SKM-1 (cell line): ENCODE measurements around the gene ZNF350.
"Not testable (repeated sequence)": the region's sequence is repeated elsewhere in the genome, so short reads cannot be mapped to it uniquely, and the experiment has no call there.

ENCODE experiments used
- DNase-seq: peaks from one replicate; lab custom pipeline; 2025; ENCODE audit not compliant: unreplicated experiment; lab: John Stamatoyannopoulos, UW

ZNF350 gene

DNA sequence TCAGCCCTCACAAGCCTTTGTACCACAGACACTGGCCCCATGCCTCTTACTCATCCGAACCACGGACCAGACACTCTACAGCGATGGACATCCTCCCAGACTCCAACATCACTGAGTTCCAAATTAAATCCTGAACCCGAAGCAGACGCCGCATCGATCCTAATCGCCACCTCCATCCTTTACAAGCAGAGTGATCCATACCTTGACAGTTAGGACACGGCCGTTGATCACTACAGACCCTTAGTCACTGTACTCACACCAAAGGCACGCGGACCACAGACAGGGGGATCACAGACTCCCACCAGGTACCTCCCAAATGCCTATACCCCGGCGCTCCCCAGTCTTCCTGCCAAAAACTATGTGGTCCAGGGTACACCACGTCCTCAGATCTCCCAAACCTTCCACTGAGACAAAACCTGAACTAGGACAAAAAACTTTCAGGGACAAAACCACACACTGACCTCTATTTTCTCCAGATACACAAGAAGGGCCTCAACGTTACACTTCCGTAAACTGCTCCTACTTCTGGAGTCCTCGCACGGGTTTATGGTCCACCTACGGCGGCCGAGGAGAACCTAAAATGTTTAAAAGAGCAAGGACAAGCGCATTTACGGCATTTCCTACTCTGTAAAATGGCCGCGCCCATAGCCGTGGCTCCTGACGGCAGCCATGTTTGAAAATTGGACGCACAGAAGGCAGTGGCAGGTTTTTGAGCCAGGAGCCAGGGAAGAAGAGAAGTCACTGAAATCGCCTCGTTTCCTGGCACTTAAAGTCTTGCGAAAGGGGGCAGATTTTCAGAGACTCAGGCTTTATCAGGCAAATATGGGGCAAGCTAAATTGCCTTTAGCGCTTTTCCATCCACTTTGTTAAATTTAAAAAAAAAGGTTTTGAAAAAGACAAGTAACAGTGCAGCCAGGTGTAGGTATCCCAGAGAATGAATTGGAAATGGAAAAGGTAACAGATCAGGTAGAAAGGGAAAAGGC is at the start of gene ZNF350:
TSS of gene ZNF350 (minus strand) at position 532 of the 983 bp plus-strand sequence. CDS start 12,480 bp downstream, outside the sequence.
- peak; percentile 51 for DNase-seq

DNA sequence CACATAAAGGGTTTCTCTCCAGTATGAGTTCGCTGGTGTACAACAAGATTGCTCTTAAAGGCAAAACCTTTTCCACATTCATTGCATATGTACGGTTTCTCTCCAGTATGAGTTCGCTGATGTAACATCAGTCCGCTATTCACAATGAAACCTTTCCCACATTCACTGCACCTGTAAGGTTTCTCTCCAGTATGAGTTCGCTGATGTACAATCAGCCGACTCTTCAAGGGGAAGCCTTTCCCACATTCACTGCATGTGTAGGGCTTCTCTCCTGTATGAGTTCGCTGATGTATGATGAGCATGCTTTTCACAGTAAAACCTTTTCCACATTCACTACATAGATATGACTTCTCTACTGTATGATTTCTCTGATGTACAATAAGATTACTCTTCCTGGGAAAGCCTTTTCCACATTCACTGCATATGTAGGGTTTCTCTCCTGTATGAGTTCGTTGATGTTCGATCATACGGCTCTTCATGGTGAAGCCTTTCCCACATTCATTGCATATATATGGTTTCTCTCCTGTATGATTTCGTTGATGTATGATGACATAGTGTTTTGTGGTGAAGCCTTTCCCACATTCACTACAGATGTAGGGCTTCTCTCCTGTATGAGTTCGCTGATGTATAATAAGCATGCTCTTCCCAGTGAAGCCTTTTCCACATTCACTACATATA is 47.5 kb upstream of the ZNF350 start:
- no peak for DNase-seq

DNA sequence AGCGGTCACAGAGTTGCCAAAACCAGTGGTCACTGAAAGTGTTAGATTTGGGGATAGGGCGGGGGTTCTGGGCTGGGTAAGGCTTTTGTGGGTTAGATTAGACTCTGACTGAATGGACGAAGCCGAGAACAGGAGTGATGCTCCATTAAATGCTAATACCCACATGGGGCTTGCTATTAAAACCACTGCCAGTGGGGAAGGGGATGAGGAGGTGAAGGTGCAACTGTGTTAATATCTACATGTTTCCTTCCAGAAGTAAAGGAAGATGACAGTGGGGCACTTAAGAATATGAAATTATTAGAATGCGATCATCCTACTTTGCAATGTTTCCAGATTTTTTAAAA is 42.1 kb upstream of the ZNF350 start:
- no peak for DNase-seq

DNA sequence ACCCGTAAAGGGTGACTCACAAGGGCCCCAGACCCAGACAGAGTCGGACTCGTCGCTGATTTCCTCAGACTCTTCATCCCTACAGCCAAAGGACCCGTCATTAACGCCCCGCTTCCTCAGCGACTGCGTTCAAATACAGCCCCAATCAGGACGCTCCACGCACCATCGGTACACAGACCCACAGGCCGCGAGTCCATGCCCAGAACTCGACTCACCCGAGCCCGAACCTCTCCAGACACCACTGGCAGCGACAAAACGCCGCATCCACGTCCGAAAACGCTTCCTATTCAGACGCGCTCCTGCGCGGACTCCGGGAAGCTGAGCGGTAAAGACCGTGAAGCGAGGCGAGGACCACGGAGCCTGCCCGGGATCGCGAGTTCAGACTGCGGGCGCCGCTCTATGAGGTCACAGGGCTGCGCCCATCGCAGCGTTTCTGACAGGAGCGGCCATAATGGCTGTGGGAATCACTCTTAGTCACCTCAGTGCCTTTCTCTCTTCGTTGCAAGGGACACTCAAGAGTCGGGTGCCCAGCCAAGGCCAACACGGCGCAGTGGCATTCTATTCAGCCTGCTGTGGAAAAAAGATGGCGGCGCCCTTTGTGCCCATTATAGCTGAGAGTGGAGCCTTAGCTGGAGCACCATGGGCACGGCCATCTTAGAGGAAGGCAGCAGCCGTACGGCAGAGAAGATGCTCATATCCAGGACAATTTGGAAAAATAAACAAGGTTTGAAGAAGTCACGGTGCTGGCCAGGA is 41.6 kb upstream of the ZNF350 start, which contains the start of gene ZNF614:
TSS of gene ZNF614 (minus strand) at position 353 of the 753 bp plus-strand sequence. CDS start 2,634 bp downstream, outside the sequence.
- peak; percentile 6 for DNase-seq

DNA sequence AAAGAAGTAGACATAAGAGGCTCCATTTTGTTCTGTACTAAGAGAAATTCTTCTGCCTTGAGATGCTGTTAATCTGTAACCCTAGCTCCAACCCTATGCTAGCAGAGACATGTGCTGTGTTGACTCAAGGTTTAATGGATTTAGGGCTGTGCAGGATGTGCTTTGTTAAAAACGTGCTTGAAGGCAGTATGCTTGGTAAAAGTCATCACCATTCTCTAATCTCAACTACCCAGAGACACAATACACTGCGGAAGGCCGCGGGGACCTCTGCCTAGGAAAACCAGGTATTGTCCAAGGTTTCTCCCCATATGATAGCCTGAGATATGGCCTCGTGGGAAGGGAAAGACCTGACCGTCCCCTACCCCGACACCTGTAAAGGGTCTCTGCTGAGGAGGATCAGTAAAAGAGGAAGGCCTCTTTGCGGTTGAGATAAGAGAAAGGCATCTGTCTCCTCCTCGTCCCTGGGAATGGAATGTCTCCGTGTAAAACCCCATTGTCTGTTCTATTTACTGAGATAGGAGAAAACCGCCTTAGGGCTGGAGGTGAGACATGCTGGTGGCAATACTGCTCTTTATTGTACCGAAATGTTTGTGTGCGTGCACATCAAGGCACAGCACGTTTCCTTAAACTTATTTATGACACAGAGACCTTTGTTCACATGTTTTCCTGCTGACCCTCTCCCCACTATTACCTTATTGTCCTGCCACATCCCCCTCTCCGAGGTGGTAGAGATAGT is 39.8 kb upstream of the ZNF350 start:
- not testable (repeated sequence) for DNase-seq

DNA sequence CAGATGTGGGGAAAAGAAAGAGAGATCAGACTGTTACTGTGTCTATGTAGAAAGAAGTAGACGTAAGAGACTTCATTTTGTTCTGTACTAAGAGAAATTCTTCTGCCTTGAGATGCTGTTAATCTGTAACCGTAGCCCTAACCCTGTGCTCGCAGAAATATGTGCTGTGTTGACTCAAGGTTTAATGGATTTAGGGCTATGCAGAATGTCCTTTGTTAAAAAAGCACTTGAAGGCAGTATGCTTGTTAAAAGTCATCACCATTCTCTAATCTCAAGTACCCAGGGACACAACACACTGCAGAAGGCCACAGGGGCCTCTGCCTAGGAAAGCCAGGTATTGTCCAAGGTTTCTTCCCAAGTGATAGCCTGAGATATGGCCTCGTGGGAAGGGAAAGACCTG is 37.8 kb upstream of the ZNF350 start:
- not testable (repeated sequence) for DNase-seq

DNA sequence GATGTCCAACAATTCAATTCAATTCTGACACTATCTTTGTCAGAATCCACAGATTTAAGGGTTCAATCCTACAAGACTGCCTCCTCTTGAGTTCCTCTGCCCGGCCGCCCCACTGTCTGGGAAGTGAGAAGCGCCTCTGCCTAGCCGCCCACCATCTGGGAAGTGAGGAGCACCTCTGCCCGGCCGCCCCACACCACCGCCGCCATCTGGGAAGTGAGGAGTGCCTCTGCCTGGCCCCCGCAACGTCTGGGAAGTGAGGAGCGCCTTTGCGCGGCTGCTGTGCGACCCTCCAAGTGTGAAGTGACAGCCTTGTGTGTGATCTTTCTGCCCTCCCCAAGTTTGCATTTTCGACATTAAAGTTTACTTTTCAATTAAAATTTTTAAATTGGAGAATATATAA is 35.6 kb upstream of the ZNF350 start:
- no peak for DNase-seq

DNA sequence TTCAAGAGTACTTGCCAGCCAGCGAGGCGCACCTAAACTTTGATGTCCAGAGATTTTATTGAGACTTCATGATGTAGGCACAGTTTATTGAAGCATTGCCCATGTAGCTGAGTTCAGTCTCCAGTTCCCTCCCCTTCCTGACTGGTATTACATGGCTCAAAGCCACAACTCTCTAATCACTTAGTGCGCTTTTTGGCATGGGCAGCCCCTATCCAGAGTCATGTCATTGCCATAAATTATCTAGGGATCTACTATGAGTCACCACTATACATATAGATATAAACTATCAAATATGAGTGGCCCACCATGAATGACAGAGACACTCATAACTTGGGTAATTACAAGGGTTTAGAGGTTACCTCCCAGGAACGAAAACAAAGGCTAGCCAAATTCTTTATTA is 33.9 kb upstream of the ZNF350 start:
- DNase-seq: no peak

DNA sequence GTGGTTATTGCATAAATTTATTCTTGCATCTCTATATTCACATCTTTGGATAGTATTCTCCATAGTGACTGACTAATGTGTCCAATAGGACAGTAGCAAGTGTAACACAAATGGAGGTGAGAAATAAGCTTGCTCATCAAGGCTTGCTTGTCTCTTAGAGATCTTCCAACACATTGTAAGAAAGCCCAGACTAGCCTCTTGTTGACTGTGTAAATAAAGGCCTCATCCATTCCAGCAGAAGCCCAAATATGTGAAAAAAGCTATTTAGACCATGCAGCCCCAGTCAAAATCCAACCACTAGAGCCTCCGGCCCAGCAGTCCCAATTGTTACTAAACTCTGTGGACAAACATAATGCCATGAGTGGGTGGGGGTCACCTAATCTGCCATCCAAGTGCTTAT is 24.0 kb upstream of the ZNF350 start:
- no peak for DNase-seq

DNA sequence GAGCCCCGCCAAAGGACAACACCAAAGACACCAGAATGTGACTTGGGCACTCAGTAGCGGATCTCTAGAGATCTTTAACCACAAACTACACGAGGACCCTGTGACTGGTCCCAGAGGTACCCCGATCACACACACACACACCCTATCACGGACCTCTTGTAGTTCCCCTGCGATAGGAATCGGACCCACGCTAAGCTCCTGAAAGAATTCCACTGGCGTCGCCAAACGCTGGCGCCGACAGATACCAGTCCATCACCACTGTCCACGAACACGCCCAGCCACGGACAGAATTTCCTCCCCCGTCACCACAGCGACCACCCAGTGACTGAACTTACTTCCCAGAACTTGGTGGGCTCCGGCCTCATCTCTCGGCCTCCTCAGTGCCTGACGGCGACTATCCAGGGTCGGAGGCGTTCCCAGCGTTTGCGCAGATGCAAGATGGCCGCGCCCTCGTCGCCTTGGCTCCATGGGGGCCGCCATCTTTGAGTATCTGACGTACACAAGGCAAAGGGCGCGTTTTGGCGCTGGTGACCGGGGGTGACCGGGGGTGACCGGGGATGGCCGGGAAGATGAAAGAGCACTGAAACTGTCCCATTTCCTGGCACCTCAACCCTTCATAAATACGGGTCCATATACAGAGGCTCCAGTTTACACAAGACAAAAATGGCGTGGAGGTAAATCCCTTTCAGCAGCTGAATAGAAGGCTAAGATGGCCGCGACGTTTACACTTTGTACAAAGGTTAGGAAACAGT is 21.3 kb upstream of the ZNF350 start, which contains the start of gene ZNF615:
TSS of gene ZNF615 (minus strand) at position 406 of the 752 bp plus-strand sequence. CDS start 4,500 bp downstream, outside the sequence.
- DNase-seq: peak; percentile 14

DNA sequence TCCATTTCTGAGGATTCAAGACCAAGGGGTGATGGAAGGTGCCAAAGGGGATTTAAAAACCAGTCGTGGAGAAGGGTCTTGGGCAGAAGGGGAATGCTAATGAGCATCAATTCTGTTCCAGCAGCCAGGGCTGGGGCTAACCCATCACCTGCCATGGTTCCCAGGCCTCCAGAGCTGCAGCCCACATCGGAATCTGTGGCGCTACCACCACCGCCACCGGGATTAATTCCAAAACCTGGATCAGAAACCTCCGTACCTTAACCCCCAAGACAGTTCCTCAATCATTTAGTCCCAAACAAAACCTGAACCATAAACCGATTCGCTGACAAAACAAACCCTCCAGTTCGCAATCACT is 20.8 kb upstream of the ZNF350 start:
- DNase-seq: no peak

DNA sequence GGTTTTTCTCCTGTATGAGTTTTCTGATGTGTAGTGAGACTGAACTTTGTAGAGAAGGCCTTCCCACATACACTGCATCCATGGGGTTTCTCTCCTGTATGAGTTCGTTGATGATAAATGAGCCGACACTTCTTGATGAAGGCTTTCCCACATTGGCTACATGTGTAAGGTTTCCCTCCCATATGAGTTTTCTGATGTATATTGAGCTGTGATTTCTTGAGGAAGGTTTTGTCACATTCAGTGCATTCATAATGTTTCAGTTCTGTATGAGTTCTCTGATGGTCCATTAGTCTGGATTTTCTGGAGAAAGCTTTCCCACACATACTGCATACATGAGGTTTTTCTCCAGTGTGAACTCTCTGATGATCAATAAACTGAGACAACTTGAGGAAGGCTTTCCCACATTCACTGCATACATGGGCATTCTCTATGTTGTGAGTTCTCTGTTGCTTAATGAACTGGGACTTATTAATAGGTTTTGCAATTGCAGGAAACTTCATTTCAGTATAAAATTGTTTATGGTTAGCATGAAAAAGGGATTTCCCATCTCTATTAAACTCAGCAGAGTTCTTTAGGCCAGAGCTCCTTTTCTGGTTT is 7.5 kb upstream of the ZNF350 start:
- no peak for DNase-seq

DNA sequence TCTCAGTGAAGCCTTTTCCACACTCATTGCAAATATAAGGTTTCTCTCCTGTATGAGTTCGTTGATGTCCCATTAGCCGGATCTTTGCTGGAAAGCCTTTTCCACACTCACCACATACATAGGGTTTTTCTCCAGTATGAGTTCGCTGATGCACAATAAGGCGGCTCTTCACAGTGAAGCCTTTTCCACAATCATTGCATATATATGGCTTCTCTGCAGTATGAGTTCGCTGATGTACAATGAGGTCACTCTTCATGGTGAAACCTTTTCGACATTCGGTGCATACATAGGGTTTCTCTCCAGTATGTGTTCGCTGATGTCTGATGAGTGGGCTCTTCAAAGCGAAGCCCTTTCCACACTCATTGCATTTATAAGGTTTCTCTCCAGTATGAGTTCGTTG is 6.8 kb upstream of the ZNF350 start:
- DNase-seq: no peak

DNA sequence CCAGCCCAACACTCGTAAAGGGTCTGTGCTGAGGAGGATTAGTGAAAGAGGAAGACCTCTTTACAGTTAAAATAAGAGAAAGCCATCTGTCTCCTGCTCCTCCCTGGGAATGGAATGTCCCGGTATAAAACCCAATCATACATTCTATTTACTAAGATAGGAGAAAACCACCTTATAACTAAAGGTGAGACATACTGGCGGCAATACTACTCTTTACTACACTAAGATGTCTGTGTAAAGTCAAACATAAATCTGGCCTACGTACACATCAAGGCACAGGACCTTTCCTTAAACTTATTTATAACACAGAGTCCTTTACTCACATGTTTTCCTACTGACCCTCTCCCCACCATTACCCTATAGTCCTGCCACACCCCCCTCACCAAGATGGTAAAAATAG is 3.3 kb downstream of the ZNF350 start:
- no peak for DNase-seq

DNA sequence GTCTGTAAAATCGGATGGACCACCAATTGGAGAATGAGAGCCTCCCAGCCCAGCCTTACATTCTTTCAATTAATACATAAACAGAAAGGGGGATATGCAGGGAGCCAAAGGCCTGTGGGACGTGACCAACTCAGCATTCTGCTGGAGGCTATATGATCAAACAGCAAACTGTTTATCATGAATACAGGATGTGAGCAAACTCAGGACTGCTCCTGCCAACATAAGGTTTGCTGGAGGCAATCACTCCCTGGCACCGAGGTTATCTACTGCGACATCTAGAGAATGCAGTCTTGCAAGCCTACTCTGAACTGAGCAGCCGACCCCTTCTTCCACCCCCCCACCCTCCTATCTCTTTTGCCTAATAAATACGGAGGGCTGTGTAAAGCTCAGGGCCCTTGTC is 5.7 kb downstream of the ZNF350 start:
- not testable (repeated sequence) for DNase-seq

DNA sequence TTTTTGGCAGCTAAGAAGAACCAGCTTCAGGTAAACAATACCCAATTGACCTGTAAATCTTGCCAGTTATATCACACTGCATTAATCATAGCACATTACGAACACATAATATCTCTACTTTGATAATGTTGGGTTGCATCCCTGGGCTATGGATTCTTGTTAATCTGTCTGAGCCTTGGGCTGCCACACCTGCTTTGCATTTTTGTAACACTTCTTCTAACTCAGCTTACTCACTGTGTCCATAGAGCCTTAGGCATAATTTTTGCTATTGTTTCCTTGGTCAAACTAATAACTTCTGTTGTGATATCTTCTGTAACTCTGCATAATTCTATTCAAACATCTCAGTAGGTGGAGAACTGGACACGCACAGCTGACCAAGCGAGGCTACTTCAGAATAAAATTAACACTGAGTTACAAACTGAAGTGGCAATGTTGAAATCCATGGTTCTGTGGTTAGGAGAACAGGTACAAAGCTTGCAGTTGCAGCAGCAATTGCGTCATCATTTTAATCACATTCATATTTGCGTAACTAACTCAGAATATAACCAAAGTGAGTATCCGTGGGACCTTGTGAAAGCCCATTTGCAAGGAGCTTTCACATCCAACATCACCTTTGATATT is 6.4 kb downstream of the ZNF350 start:
- no peak for DNase-seq

DNA sequence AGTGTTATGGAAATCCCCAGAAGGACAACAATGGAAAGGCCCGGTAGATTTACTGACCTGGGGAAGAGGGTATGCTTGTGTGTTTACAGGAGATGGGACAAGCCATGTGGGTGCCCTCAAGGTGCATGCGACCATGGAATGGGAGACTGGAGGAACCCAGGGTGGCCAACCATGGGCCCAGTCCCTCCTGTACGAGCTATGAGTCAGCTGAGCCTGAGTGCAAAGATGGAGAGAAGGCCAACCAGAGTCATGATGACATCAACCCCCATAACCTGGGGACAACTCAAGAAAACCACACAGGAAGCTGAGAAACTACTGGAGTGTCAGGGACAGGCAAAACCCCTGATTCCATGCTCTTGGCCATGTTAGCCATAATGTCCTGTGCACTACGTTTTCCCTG is 7.8 kb downstream of the ZNF350 start:
- DNase-seq: no peak

DNA sequence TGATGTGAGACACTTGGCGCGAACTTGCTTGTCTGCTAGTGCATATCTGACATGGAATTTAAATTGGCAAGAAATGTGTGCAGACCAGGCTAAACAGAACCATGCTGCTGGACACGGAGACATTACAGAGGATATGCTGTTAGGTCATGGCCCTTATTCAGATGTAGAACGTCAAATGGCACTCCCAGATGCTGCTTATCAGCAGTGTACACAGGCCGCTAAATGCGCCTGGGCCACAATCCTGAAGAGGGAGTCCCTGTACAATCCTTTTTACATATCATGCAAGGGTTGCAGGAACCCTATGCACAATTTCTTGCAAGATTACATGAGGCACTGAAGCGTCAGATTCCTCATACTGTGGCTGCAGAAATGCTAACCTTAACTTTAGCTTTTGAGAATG is 9.3 kb downstream of the ZNF350 start:
- DNase-seq: no peak

DNA sequence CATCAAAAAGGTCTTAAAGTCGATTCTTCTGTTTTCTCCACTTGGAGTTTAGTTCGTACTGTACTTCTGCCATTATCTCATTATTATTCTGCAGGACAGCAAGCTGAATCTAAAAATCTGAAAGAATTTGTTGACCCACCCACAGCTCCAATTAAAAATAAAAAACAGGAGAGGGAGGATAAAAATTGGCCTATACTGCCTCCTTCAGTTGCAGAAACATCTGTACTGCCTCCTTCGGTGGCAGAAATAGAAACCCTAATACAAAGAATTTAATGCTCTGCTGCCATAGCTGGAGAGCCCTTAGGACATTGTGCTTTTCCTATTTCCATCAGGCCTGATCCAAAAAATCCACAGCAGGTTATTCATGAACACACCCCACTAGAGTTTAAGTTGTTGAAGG is 9.8 kb downstream of the ZNF350 start:
- DNase-seq: no peak
